Measurements from ENCODE around the gene ZNF592.

DNA sequence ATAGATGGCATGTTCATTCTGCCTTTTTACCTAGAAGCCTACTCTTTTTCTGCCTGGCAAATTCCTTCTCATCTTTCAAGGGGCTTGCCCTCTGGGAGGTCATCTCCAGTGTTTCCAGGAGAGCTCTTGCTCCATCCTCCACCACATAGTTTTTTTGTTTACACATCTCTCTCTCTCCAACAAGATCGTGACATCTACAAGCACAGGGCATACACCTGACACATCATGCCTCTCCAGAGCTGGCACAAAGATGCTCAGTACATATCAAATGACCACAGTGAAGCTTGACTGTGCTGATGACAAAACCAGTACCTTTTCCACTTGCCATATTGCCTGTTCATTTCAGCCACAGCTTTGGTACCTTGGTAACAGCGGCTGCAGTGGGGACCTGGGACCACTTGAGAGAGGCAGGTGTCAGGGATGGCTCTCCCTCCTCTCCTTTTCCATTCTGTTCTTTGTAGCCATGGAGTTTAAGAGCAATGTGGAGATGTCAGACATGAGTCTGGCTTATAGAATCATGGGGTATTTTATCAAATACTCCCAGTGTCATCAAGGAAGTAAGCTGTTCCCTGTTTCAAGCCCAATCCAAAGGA lies 84.2 kb downstream of the ZNF592 start:
- TF ChIP-seq, protein P1, sequence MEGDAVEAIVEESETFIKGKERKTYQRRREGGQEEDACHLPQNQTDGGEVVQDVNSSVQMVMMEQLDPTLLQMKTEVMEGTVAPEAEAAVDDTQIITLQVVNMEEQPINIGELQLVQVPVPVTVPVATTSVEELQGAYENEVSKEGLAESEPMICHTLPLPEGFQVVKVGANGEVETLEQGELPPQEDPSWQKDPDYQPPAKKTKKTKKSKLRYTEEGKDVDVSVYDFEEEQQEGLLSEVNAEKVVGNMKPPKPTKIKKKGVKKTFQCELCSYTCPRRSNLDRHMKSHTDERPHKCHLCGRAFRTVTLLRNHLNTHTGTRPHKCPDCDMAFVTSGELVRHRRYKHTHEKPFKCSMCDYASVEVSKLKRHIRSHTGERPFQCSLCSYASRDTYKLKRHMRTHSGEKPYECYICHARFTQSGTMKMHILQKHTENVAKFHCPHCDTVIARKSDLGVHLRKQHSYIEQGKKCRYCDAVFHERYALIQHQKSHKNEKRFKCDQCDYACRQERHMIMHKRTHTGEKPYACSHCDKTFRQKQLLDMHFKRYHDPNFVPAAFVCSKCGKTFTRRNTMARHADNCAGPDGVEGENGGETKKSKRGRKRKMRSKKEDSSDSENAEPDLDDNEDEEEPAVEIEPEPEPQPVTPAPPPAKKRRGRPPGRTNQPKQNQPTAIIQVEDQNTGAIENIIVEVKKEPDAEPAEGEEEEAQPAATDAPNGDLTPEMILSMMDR (IDR thresholded peaks at IDR 0.05), result no peak
- TF ChIP-seq POLR2A (IDR thresholded peaks at IDR 0.05), result no peak
